ENCODE measurements around the gene SLC35E2B. TPM values are rescaled to one million over a fixed set of nuclear protein-coding genes. Genes with fewer than 3 reads are reported as not detected.

SLC35E2B gene
- total RNA-seq, 2 donors from 2014 or later: 41.5 to 57.8 TPM

- Histone ChIP-seq H3K27ac (peak overlapping the region; percentile 72), H3K4me1 (peaks cover 5% of the 10 kb centered on the region), H3K36me3 (no peaks in the 10 kb centered on the region), H3K4me3 (no peak overlapping the region), H3K27me3 (peaks cover 19% of the 10 kb centered on the region), H3K9me3 (no peaks in the 10 kb centered on the region), H3K9ac (ENCODE audit: low read depth in 2 of 2, low read length in 2 of 2) (peak overlapping the region; percentile 43 to 51)
- DNase-seq: peak; percentile 84
- intact Hi-C loops (cut with DNase I): no loop called here
- TF ChIP-seq CTCF (IDR thresholded peaks at IDR 0.05): no peak
These were observed 65.2 kb downstream of the SLC35E2B start for GRCh38 chr1:1627261-1627828.

- Histone ChIP-seq H3K27ac (peak overlapping the region; percentile 72), H3K4me1 (peaks cover 5% of the 10 kb centered on the region), H3K9me3 (no peaks in the 10 kb centered on the region), H3K4me3 (no peak overlapping the region), H3K27me3 (peaks cover 11% of the 10 kb centered on the region), H3K9ac (ENCODE audit: low read depth in 2 of 2, low read length in 2 of 2) (peak overlapping the region; percentile 43 to 51), H3K36me3 (no peaks in the 10 kb centered on the region)
- no peak for TF ChIP-seq CTCF (IDR thresholded peaks at IDR 0.05)
- intact Hi-C loops (cut with DNase I): no loop called here
- no peak for DNase-seq
These were observed 66.1 kb downstream of the SLC35E2B start for GRCh38 chr1:1626207-1627141.

- H3K4me3 ChIP-seq: no peak overlapping the region
- peaks cover 5% of the 10 kb centered on the region for H3K27me3 ChIP-seq
- intact Hi-C loops (cut with DNase I): no loop called here
- DNase-seq: no peak
- H3K4me1 ChIP-seq: peaks cover 5% of the 10 kb centered on the region
- TF ChIP-seq CTCF (IDR thresholded peaks at IDR 0.05): no peak
- H3K9ac ChIP-seq (ENCODE audit: low read depth in 2 of 2, low read length in 2 of 2): no peak overlapping the region
- H3K36me3 ChIP-seq: no peaks in the 10 kb centered on the region
- H3K27ac ChIP-seq: no peak overlapping the region
- no peaks in the 10 kb centered on the region for H3K9me3 ChIP-seq
These were observed 66.8 kb downstream of the SLC35E2B start for GRCh38 chr1:1625824-1626206.

- H3K27me3 ChIP-seq: peaks cover under 1% of the 10 kb centered on the region
- no peak for TF ChIP-seq CTCF (IDR thresholded peaks at IDR 0.05)
- intact Hi-C loops (cut with DNase I): no loop called here
- DNase-seq: no peak
- H3K9me3 ChIP-seq: no peaks in the 10 kb centered on the region
- H3K36me3 ChIP-seq: no peaks in the 10 kb centered on the region
- H3K9ac ChIP-seq (ENCODE audit: low read depth in 2 of 2, low read length in 2 of 2): no peak overlapping the region
- H3K27ac ChIP-seq: no peak overlapping the region
- H3K4me1 ChIP-seq: peaks cover 5% of the 10 kb centered on the region
- no peak overlapping the region for H3K4me3 ChIP-seq
These were observed 67.2 kb downstream of the SLC35E2B start for GRCh38 chr1:1625404-1625775.

GRCh38 chr1:1624443-1625403, 67.9 kb downstream of the SLC35E2B start:
- intact Hi-C loops (cut with DNase I): no loop called here
- no peak for TF ChIP-seq CTCF (IDR thresholded peaks at IDR 0.05)
- Histone ChIP-seq H3K4me1 (peaks cover 5% of the 10 kb centered on the region), H3K4me3 (no peak overlapping the region), H3K27ac (no peak overlapping the region), H3K9me3 (no peaks in the 10 kb centered on the region), H3K27me3 (no peaks in the 10 kb centered on the region), H3K9ac (ENCODE audit: low read depth in 2 of 2, low read length in 2 of 2) (no peak overlapping the region), H3K36me3 (no peaks in the 10 kb centered on the region)
- DNase-seq: no peak
